Measurements from ENCODE around the gene DDX56. TPM values are rescaled to one million over a fixed set of nuclear protein-coding genes. Genes with fewer than 3 reads are reported as not detected.

The DDX56 gene
- total and polyA plus RNA-seq, 2 of the 13 experiments (the other 11 are each of a cell fraction or from before 2014, with no cell fraction given) = 82.6 to 120 TPM

DNA sequence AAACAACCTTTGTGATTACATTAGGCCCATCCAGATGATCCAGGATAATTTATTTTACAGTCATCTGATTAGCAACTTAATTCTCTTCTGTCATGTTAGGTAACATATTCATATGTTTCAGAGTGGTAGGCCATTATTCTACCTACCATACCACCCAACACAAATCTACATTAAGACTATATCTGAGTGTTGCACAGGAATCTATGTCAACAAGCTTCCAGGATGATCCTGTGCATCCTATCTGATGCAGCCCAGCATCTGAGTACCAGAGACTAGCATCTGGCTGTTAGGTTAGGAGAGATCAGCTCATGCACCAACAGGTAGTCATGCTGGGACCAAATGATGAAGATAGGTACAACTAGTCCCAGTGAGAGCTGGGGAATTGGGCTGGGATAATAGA, 1.3 kb upstream of the DDX56 start:
- in situ Hi-C loops (cut with HindIII; ENCODE audit: extremely low pct_ligation_motif_present, low pct_unique_long_range_greater_than_20kb) (loop anchor here (25.0 kb wide), 1 partner anchor 187 kb away; no protein-coding TSS in a partner anchor), intact Hi-C loops (cut with micrococcal nuclease; ENCODE audit: unreplicated experiment) (no loop called here)
- Histone ChIP-seq H3K79me2 (ENCODE audit: insufficient read depth, low read length) (peaks cover 41% of the 10 kb centered on the region), H3K4me1 (ENCODE audit: insufficient read depth, low read length) (peaks cover 50% of the 10 kb centered on the region), H3K36me3 (replicated peaks in 1 of 2; ENCODE audit: control insufficient read depth in 1 of 2, insufficient read depth in 2 of 2, low read length in 2 of 2) (peaks cover 18 to 45% of the 10 kb centered on the region in 2 experiments), H3K9ac (ENCODE audit: insufficient read depth, low read depth, low read length) (peak overlapping the region; percentile 93; the same call in 1 of the 2 replicates), H3K27ac (ENCODE audit: extremely low read length, insufficient read depth, low read length) (peak overlapping the region; percentile 83), H3K9me3 (ENCODE audit: low read length) (no peaks in the 10 kb centered on the region), H3K4me2 (ENCODE audit: low read depth, low read length) (peak overlapping the region; percentile 99), H2AFZ (ENCODE audit: low read length) (no peak overlapping the region), H3K27me3 (ENCODE audit: control insufficient read depth in 1 of 2, insufficient read depth in 2 of 2, low read length in 2 of 2) (no peaks in the 10 kb centered on the region; a peak in 1 of 5 replicates), H3K4me3 (replicated peaks in 1 of 3; ENCODE audit: insufficient read depth in 1 of 3, low read depth in 2 of 3, low read length in 3 of 3) (0 out of 6 replicates have a peak overlapping the region, but pooled peaks of 1 of the 3 experiments have one; percentile 54), H4K20me1 (ENCODE audit: insufficient read depth, low read length) (no peaks in the 10 kb centered on the region)
- CTCF ChIA-PET (ENCODE audit: low intra/inter-chr PET ratio, low total read pairs) = no interaction called here
- TF ChIP-seq ZBTB38 (CRISPR knock-in tag; IDR thresholded peaks at IDR 0.05) (no peak), HMGA1 (CRISPR knock-in tag; conservative IDR thresholded peaks at IDR 0.05) (no peak), ZBTB8A (CRISPR knock-in tag; IDR thresholded peaks at IDR 0.05; ENCODE audit: borderline replicate concordance, low read depth) (no peak)
- TF ChIP-seq, protein P1, sequence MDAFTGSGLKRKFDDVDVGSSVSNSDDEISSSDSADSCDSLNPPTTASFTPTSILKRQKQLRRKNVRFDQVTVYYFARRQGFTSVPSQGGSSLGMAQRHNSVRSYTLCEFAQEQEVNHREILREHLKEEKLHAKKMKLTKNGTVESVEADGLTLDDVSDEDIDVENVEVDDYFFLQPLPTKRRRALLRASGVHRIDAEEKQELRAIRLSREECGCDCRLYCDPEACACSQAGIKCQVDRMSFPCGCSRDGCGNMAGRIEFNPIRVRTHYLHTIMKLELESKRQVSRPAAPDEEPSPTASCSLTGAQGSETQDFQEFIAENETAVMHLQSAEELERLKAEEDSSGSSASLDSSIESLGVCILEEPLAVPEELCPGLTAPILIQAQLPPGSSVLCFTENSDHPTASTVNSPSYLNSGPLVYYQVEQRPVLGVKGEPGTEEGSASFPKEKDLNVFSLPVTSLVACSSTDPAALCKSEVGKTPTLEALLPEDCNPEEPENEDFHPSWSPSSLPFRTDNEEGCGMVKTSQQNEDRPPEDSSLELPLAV (CRISPR knock-in tag; conservative IDR thresholded peaks at IDR 0.05; ENCODE audit: low read depth) = no peak
- POLR2A ChIA-PET = interaction anchor here (0.7 to 2.7 kb wide), 4 partner anchors 13 to 224 kb away, joined by 3 to 27 read pairs (median 4); partner anchors contain the start of gene OGDH
- no TSS peak for BruUV-seq (replicated peaks)
- FAIRE-seq = no peak
- DNase-seq (ENCODE audit: low spot score) = no peak
- no peak for ATAC-seq

DNA sequence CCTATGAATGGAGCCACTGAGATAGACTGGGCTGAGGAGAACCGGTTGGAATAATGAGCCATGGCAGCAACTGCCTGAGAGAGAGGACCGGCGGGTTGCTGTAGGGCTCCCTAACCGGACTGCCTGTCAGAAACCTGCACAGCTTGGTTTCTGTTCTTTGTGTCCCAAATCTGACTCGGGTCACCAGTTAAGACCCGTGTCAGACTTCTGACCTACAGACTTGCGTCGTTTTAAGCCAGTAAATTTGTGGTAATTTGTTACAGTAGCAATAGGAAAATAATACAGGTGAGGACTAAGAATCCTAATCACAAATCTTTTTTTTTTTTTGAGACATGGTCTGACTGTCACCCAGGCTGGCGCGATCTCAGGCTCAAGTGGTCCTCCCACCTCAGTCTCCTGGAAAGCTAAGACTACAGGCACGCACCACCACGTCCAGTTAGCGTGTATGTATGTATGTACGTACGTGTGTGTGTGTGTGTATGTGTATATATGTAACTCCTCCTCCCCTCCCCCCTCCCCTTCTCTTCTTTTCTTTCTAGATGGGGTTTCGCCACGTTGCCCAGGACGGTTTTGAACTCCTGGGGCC, 672 bp upstream of the DDX56 start:
- in situ Hi-C loops (cut with HindIII; ENCODE audit: extremely low pct_ligation_motif_present, low pct_unique_long_range_greater_than_20kb) = no loop called here
- no peaks in the 10 kb centered on the region for H4K20me1 ChIP-seq (ENCODE audit: insufficient read depth, low read length)
- H3K9me3 ChIP-seq (ENCODE audit: low read length) = no peaks in the 10 kb centered on the region
- 50% methylated on average over 18 of the region's 18 CpGs for WGBS (ENCODE audit: low lambda C conversion rate)
- POLR2A ChIA-PET = interaction anchor here (0.6 to 2.8 kb wide), 28 partner anchors 8 to 537 kb away, joined by 3 to 45 read pairs (median 4); partner anchors contain the start of genes NPC1L1, NUDCD3, OGDH and POLD2
- peaks cover 43% of the 10 kb centered on the region for H3K4me1 ChIP-seq (ENCODE audit: insufficient read depth, low read length)
- intact Hi-C loops (cut with micrococcal nuclease; ENCODE audit: unreplicated experiment) = loop anchor here (5.0 kb wide), 1 partner anchor 82 kb away; the partner anchor contains the start of gene NUDCD3
- H2AFZ ChIP-seq (ENCODE audit: low read length) = no peak overlapping the region
- H3K79me2 ChIP-seq (ENCODE audit: insufficient read depth, low read length) = peaks cover 37% of the 10 kb centered on the region
- H3K4me3 ChIP-seq (replicated peaks in 1 of 3; ENCODE audit: insufficient read depth in 1 of 3, low read depth in 2 of 3, low read length in 3 of 3) = peak overlapping the region; percentile 54 to 91 (median 64)
- H3K4me2 ChIP-seq (ENCODE audit: low read depth, low read length) = peak overlapping the region; percentile 99
- H3K27me3 ChIP-seq (ENCODE audit: control insufficient read depth in 1 of 2, insufficient read depth in 2 of 2, low read length in 2 of 2) = no peaks in the 10 kb centered on the region; a peak in 1 of 5 replicates
- H3K36me3 ChIP-seq (replicated peaks in 1 of 2; ENCODE audit: control insufficient read depth in 1 of 2, insufficient read depth in 2 of 2, low read length in 2 of 2) = peaks cover 19 to 48% of the 10 kb centered on the region in 2 experiments
- DNase-seq (ENCODE audit: low spot score) = no peak
- no peak for ATAC-seq
- peak overlapping the region; percentile 93 for H3K9ac ChIP-seq (ENCODE audit: insufficient read depth, low read depth, low read length)
- BruUV-seq (replicated peaks) = TSS peak; percentile 83
- FAIRE-seq = no peak
- H3K27ac ChIP-seq (ENCODE audit: extremely low read length, insufficient read depth, low read length) = peak overlapping the region; percentile 83
- CTCF ChIA-PET (ENCODE audit: low intra/inter-chr PET ratio, low total read pairs) = no interaction called here
- TF ChIP-seq SUZ12 (IDR thresholded peaks at IDR 0.05; ENCODE audit: low read depth, low read length) (no peak), SAFB2 (CRISPR knock-in tag; IDR thresholded peaks at IDR 0.05; ENCODE audit: borderline replicate concordance, low read depth) (peak; percentile 1; the same call in 1 of the 2 replicates), JUN (CRISPR knock-in tag; IDR thresholded peaks at IDR 0.05) (no peak; the same call in 1 of the 2 replicates), REPIN1 (CRISPR knock-in tag; IDR thresholded peaks at IDR 0.05; ENCODE audit: borderline replicate concordance, low read depth) (0 out of 2 replicates have a peak, but pooled peaks have one; percentile 6)
- TF ChIP-seq, protein P2, sequence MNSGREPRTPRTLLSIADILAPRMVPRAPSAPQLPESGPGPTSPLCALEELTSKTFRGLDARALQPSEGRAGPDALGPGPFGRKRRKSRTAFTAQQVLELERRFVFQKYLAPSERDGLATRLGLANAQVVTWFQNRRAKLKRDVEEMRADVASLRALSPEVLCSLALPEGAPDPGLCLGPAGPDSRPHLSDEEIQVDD (CRISPR knock-in tag; IDR thresholded peaks at IDR 0.05; ENCODE audit: borderline replicate concordance) = no peak
- TF ChIP-seq, protein P3, sequence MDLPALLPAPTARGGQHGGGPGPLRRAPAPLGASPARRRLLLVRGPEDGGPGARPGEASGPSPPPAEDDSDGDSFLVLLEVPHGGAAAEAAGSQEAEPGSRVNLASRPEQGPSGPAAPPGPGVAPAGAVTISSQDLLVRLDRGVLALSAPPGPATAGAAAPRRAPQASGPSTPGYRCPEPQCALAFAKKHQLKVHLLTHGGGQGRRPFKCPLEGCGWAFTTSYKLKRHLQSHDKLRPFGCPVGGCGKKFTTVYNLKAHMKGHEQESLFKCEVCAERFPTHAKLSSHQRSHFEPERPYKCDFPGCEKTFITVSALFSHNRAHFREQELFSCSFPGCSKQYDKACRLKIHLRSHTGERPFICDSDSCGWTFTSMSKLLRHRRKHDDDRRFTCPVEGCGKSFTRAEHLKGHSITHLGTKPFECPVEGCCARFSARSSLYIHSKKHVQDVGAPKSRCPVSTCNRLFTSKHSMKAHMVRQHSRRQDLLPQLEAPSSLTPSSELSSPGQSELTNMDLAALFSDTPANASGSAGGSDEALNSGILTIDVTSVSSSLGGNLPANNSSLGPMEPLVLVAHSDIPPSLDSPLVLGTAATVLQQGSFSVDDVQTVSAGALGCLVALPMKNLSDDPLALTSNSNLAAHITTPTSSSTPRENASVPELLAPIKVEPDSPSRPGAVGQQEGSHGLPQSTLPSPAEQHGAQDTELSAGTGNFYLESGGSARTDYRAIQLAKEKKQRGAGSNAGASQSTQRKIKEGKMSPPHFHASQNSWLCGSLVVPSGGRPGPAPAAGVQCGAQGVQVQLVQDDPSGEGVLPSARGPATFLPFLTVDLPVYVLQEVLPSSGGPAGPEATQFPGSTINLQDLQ (CRISPR knock-in tag; IDR thresholded peaks at IDR 0.05) = 0 out of 2 replicates have a peak, but pooled peaks have one; percentile 42
- TF ChIP-seq, protein P4, sequence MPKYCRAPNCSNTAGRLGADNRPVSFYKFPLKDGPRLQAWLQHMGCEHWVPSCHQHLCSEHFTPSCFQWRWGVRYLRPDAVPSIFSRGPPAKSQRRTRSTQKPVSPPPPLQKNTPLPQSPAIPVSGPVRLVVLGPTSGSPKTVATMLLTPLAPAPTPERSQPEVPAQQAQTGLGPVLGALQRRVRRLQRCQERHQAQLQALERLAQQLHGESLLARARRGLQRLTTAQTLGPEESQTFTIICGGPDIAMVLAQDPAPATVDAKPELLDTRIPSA (CRISPR knock-in tag; IDR thresholded peaks at IDR 0.05; ENCODE audit: borderline replicate concordance) = no peak

All from HepG2 (cell line).